Panc1 (cell line): ENCODE results near the gene RDH5.

Experiments
- CTCF ChIP-seq: fragments of 450-650 bp; IDR thresholded peaks from 2 replicates; pipeline ENCODE4 v1.5.1; 2017; ENCODE audit warnings: mild to moderate bottlenecking
- TF ChIP-seq, protein P1 (sequence below), 2 experiments: IDR thresholded peaks; 2 replicates each; pipeline ENCODE4 v1.6.1; 2011 to 2012; ENCODE audit warnings: low read depth in 2 of 2, control low read depth in 1 of 2, low read length in 1 of 2, mild to moderate bottlenecking in 1 of 2, moderate library complexity in 1 of 2; ENCODE audit not compliant: insufficient read depth in 1 of 2

- TF ChIP-seq CTCF, result no peak
- TF ChIP-seq, protein P1, sequence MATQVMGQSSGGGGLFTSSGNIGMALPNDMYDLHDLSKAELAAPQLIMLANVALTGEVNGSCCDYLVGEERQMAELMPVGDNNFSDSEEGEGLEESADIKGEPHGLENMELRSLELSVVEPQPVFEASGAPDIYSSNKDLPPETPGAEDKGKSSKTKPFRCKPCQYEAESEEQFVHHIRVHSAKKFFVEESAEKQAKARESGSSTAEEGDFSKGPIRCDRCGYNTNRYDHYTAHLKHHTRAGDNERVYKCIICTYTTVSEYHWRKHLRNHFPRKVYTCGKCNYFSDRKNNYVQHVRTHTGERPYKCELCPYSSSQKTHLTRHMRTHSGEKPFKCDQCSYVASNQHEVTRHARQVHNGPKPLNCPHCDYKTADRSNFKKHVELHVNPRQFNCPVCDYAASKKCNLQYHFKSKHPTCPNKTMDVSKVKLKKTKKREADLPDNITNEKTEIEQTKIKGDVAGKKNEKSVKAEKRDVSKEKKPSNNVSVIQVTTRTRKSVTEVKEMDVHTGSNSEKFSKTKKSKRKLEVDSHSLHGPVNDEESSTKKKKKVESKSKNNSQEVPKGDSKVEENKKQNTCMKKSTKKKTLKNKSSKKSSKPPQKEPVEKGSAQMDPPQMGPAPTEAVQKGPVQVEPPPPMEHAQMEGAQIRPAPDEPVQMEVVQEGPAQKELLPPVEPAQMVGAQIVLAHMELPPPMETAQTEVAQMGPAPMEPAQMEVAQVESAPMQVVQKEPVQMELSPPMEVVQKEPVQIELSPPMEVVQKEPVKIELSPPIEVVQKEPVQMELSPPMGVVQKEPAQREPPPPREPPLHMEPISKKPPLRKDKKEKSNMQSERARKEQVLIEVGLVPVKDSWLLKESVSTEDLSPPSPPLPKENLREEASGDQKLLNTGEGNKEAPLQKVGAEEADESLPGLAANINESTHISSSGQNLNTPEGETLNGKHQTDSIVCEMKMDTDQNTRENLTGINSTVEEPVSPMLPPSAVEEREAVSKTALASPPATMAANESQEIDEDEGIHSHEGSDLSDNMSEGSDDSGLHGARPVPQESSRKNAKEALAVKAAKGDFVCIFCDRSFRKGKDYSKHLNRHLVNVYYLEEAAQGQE (IDR thresholded peaks at IDR 0.05; ENCODE audit: insufficient read depth in 1 of 2, low read depth in 2 of 2, low read length in 1 of 2), result no peak
Measured at GRCh38 chr12:55721601-55722213, 1.5 kb downstream of the RDH5 start.
